GM18498 (cell line): Measurements from ENCODE around the gene WDR6.
A peak's percentile ranks its signal among the peaks of the same experiment; 100 is the strongest.

Experiments
- ATAC-seq: cut with Tn5 transposase; IDR thresholded peaks from one replicate; pipeline ENCODE4 v1.9.1; 2021; ENCODE audit warnings: mild to moderate bottlenecking, moderate library complexity; ENCODE audit not compliant: unreplicated experiment

WDR6 gene

GRCh38 chr3:49007068-49007770 is at the start of gene WDR6:
Gene WDR6, plus strand, starts transcription at chr3:49007391. Its CDS starts 41 bp downstream, at chr3:49007432.
- ATAC-seq: peak; percentile 87

DNA sequence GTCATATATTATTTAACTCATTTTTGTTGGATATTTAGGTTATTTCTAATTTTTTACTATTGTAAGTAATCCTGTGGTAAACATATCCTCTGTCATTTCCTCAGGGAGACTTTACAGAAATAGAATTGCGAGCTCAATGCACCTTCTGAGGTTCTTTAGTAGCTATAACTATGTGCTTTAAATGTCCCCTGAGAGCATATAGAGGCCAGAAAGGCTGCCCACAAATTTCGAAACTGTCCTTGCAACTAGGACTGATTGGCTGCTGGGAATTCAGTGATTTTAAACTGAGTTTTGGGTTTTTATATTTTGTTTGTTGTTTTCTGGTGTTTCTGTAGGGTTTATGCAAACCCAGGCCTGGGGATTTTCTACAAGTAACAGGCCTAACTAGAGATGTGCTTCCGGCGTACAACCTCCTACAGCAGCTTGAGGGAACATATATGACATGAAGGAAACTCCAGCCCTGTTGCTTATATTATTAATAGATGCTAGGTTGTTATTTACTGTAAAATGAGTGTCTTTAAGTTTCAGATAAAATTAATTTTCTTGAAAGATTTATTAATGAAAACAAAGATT is 46.3 kb upstream of the WDR6 start:
- ATAC-seq: no peak

GRCh38 chr3:48962340-48962739 is 44.9 kb upstream of the WDR6 start:
- ATAC-seq: no peak

GRCh38 chr3:48962939-48963338 is 44.3 kb upstream of the WDR6 start:
- ATAC-seq: no peak

DNA sequence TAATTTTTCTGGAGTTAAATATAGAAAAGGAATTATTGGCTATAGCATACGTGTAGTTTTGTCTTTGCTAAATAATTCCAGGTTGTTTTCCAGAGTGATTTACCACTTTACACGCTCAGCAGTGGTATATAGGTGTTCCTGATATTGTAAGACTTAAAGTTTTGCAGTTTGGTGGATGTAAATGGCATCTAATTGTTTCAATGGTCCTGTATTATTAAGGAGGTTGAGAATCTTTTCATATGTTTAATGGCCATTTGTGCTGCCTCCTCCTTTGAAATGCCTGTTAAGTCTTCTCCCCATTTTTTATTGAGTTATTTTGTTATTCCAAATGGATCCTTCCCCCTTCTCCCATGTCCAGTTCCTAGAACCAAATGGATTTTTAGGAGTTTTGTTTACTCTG is 43.6 kb upstream of the WDR6 start:
- ATAC-seq: no peak

DNA sequence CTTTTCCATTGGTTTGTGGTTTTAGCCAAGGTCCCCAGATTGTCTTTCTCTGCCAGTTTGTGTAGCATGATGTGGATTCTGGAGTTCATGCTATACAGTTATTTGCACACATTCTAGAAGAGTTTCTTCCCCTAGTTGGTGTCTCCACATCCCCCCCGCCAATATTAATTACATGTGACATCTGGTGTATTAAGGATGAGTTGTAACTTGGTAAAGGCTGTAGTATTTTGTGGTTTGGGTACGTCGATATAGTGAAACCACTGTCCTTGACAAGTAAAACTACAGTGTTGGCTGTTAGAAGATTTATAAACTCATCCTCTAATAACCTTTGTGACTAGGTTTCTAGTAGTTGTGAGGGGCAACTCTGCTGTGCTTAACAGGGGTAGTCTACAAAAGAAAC is 40.8 kb upstream of the WDR6 start:
- no peak for ATAC-seq

DNA sequence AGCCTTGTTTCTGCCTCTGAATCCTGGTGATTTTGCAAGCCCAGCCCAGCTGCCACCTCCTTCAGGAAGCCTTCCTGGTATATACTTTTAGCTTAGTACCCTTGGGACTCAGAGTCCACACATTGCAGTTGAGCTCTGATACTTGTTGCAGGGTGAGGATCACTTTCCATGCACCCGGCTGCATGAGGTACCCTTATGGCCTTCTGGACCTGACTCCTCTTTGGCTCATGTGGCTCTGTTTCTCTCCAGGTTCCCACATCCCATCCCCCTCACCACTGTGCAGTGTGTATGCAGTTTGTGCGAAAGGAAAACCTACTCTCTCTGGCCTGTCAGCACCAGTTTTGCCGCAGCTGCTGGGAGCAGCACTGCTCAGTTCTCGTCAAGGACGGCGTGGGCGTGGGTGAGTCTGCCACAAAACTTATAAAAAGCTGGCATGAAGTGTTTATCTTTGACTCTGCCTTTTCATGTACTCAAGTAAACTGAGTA is 40.3 kb upstream of the WDR6 start:
- no peak for ATAC-seq

DNA sequence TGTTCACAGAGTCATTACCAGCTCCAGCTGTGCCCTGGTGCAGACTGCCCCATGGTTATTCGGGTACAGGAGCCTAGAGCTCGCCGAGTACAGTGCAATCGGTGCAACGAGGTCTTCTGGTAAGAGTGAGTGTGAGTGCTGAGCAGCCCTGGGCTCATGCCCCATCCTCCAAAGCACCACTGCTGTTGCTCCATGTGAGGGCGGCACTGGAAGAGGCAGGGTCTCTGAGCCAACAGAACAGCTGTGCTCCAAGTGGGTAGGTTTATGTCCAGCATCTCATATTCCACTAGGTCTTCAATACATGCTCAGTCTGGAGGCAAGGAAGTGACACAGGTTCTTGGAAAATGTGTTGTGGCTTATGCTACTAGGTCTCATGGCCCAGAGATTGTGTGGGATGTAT is 36.6 kb upstream of the WDR6 start:
- no peak for ATAC-seq

GRCh38 chr3:48974076-48974864 is 32.9 kb upstream of the WDR6 start:
- no peak for ATAC-seq

GRCh38 chr3:48979451-48979850 is 27.7 kb upstream of the WDR6 start:
- no peak for ATAC-seq

DNA sequence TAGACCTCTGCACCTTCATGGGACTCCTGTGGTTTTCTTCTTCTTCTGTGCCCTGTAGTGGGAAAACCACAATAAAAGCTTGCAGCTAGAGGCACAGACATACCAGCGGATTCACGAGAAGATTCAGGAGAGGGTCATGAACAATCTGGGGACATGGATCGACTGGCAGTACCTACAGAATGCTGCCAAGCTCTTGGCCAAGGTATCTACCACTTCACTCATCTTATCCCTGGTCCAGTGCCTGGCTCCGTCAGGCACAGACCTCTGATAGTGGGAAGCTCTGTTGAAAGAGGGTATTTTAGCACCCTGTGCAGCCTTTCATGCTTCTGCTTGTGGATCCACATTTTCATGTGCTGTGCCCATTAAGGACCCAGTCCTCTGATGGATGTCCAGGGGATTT is 26.9 kb upstream of the WDR6 start:
- no peak for ATAC-seq

DNA sequence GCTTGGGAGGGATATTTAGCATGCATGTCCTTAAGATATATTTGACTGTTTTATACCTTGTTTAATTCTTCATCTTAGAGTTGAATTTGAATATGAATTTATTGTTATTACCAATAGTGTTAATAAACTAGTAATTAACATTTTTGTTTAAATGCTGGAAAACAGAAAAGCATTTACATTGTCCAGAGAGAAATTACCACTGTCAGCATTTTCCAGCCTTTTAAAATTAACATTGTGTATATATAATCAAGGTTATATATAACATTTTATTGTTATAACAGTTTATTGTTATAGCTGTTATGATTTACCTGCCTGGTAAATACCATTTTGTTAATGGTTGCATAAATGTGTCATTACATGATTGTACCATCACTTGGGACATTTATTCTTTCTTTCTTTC is 25.2 kb upstream of the WDR6 start:
- no peak for ATAC-seq

- ATAC-seq: no peak
Measured at GRCh38 chr3:48982686-48983085, 24.5 kb upstream of the WDR6 start.

- no peak for ATAC-seq
Measured at GRCh38 chr3:48983096-48983495, 24.1 kb upstream of the WDR6 start.

DNA sequence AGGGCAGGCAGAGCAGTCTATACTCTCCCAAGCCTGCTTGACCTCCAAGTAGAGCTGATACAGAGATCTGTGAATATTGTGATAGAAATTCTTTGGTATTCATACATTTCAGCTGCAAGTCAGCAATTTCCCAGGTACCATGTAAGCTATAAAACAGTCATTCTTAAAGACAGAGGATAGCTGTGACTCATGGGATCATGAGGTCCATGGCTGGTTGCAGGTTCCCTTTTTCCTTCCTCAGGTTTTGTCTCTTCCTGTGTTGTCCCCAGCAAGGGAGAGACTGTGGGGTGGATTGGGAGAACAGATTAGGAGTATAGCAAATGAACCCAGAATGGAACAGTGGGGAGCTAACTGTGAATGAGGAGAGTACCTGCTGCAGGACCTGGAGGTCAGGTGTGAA is 22.5 kb upstream of the WDR6 start:
- ATAC-seq: no peak

GRCh38 chr3:48985831-48986376 is 21.3 kb upstream of the WDR6 start:
- ATAC-seq: no peak

- no peak for ATAC-seq
Measured at GRCh38 chr3:48989126-48989795, 17.9 kb upstream of the WDR6 start.

GRCh38 chr3:48989796-48990635 is 17.2 kb upstream of the WDR6 start, which contains the start of gene P4HTM:
Gene P4HTM, plus strand, starts transcription at chr3:48990241. Its CDS starts 16 bp downstream, at chr3:48990257.
- peak; percentile 70 for ATAC-seq

GRCh38 chr3:48990636-48991469 is 16.3 kb upstream of the WDR6 start:
- ATAC-seq: no peak
